Thyroid gland (tissue), 4 donors: Measurements from ENCODE around the gene ERVW-1.

Source experiments
- POLR2A ChIP-seq, 2 donors: fragments of 450-650 bp; IDR thresholded peaks; one replicate each; pipeline ENCODE4 v1.6.1; 2017; ENCODE audit warnings: antibody characterized with exemption in 2 of 2, mild to moderate bottlenecking in 2 of 2, moderate library complexity in 1 of 2
- TF ChIP-seq, protein P1 (sequence below), 6 experiments: fragments of 200-600 bp in 3 of 6; fragments of 450-650 bp in 3 of 6; sonication (generic) in 3 of 6; IDR thresholded peaks; one replicate each; pipeline ENCODE4 v1.5.1; 2016 to 2019; ENCODE audit warnings: antibody characterized with exemption in 6 of 6, mild to moderate bottlenecking in 2 of 6, inconsistent platforms in 1 of 6, moderate library complexity in 1 of 6

DNA sequence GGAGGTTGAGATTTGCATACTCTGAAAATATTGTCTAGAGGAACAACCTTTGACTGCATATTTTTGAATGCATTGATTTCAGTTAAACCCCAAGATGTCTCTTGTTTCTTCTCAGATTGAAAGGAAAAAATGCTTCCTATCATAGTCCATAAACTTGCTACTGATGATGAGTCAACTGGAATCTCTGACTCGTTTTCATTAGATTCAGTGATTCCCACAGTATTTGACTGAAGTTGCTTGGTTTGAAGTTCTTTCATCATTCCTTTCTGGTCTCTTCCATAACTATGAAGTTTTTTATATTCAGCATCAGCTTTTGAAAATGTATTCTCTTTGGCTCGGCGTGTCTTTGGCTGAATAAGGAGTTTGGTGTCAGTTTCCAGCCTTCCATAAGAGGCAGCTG, 39.9 kb upstream of the ERVW-1 start:
- TF ChIP-seq, protein P1, sequence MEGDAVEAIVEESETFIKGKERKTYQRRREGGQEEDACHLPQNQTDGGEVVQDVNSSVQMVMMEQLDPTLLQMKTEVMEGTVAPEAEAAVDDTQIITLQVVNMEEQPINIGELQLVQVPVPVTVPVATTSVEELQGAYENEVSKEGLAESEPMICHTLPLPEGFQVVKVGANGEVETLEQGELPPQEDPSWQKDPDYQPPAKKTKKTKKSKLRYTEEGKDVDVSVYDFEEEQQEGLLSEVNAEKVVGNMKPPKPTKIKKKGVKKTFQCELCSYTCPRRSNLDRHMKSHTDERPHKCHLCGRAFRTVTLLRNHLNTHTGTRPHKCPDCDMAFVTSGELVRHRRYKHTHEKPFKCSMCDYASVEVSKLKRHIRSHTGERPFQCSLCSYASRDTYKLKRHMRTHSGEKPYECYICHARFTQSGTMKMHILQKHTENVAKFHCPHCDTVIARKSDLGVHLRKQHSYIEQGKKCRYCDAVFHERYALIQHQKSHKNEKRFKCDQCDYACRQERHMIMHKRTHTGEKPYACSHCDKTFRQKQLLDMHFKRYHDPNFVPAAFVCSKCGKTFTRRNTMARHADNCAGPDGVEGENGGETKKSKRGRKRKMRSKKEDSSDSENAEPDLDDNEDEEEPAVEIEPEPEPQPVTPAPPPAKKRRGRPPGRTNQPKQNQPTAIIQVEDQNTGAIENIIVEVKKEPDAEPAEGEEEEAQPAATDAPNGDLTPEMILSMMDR (IDR thresholded peaks at IDR 0.05), result no peak
- no peak for TF ChIP-seq POLR2A (IDR thresholded peaks at IDR 0.05)
